ENCODE results near the gene C8A. TPM values are rescaled to one million over a fixed set of nuclear protein-coding genes. Genes with fewer than 3 reads are reported as not detected.

Gene C8A
- total RNA-seq, 1 experiment from 2014 or later, result not detected

GRCh38 chr1:56916630-56917029 lies 62.0 kb downstream of the C8A start:
- Histone ChIP-seq H3K23me2 (ENCODE audit: insufficient read length, low read depth, low read length, poor library complexity, severe bottlenecking) (no peaks in the 10 kb centered on the region), H3K79me2 (ENCODE audit: insufficient read depth, low read length) (no peaks in the 10 kb centered on the region), H2BK15ac (ENCODE audit: low read depth, low read length) (no peak overlapping the region), H3K4me1 (ENCODE audit: insufficient read depth, low read length) (no peaks in the 10 kb centered on the region), H2BK20ac (ENCODE audit: low read depth, low read length, poor library complexity, severe bottlenecking) (no peak overlapping the region), H2AFZ (ENCODE audit: low read length) (no peak overlapping the region), H4K20me1 (ENCODE audit: control insufficient read depth, insufficient read depth, insufficient read length) (no peaks in the 10 kb centered on the region), H3K56ac (ENCODE audit: insufficient read length, low read depth, low read length) (no peak overlapping the region), H2BK5ac (ENCODE audit: insufficient read length, low read length) (no peak overlapping the region), H3K27ac (ENCODE audit: insufficient read length, low read depth, low read length) (no peak overlapping the region), H2AK5ac (ENCODE audit: insufficient read length, low read length) (no peak overlapping the region), H3K4ac (ENCODE audit: low read depth, low read length) (no peak overlapping the region), H2BK12ac (ENCODE audit: insufficient read length, low read depth, low read length) (no peak overlapping the region), H3K9me3 (ENCODE audit: control insufficient read depth, low read depth, low read length) (no peaks in the 10 kb centered on the region), H3K9ac (ENCODE audit: extremely low read depth, insufficient read length, low read length) (no peak overlapping the region), H4K91ac (ENCODE audit: insufficient read length, low read depth, low read length) (no peak overlapping the region), H3K14ac (ENCODE audit: insufficient read depth, low read length) (no peak overlapping the region), H3K4me2 (ENCODE audit: insufficient read depth, insufficient read length, low read length) (no peak overlapping the region), H2BK120ac (ENCODE audit: low read depth, low read length, poor library complexity, severe bottlenecking) (no peak overlapping the region), H4K8ac (replicated peaks; ENCODE audit: insufficient read length, low read depth, low read length) (no peak overlapping the region), H3T11ph (ENCODE audit: low read length) (no peak overlapping the region), H3K18ac (ENCODE audit: insufficient read length, low read depth, low read length) (no peak overlapping the region), H3K27me3 (ENCODE audit: insufficient read depth, low read length) (no peaks in the 10 kb centered on the region; the same call in 1 of the 2 replicates), H3K23ac (ENCODE audit: insufficient read length, low read depth, low read length) (no peak overlapping the region), H3K79me1 (ENCODE audit: insufficient read depth, low read depth, low read length, poor library complexity, severe bottlenecking) (no peaks in the 10 kb centered on the region), H4K5ac (ENCODE audit: insufficient read length, low read depth, low read length) (no peak overlapping the region)
- Mint-ChIP-seq H3K4me1 (peaks cover 10 to 13% of the 10 kb centered on the region in 2 experiments), H3K27me3 (ENCODE audit: low read depth) (peaks cover 7% of the 10 kb centered on the region), H3K4me3 (no peak overlapping the region), H3K27ac (no peak overlapping the region), H3K9me3 (no peaks in the 10 kb centered on the region; a peak in 1 of 5 replicates), H3K36me3 (ENCODE audit: insufficient read depth in 1 of 3, low read depth in 3 of 3) (no peaks in the 10 kb centered on the region)
- no peak for DNase-seq
- no peak for TF ChIP-seq CTCF (conservative IDR thresholded peaks at IDR 0.05)
- WGBS (ENCODE audit: extremely low coverage, insufficient read length, low lambda C conversion rate), result no CpG with 5 or more reads among the region's 3 CpGs

Measured in H9 (cell line).